ENCODE measurements around the gene GNPTG.

The GNPTG gene

GRCh38 chr16:1330931-1331711 lies 20.6 kb upstream of the GNPTG start:
- TF ChIP-seq CTCF (IDR thresholded peaks at IDR 0.05; ENCODE audit: borderline replicate concordance, insufficient read depth, low read depth, low read length), result no peak
- no peak overlapping the region for H3K4me3 ChIP-seq (ENCODE audit: low read depth, low read length)

GRCh38 chr16:1331712-1332617 lies 19.8 kb upstream of the GNPTG start:
- H3K4me3 ChIP-seq (ENCODE audit: low read depth, low read length), result no peak overlapping the region
- TF ChIP-seq CTCF (IDR thresholded peaks at IDR 0.05; ENCODE audit: borderline replicate concordance, insufficient read depth, low read depth, low read length), result no peak

GRCh38 chr16:1332618-1333148 lies 19.0 kb upstream of the GNPTG start:
- no peak overlapping the region for H3K4me3 ChIP-seq (ENCODE audit: low read depth, low read length)
- no peak for TF ChIP-seq CTCF (IDR thresholded peaks at IDR 0.05; ENCODE audit: borderline replicate concordance, insufficient read depth, low read depth, low read length)

- no peak for TF ChIP-seq CTCF (IDR thresholded peaks at IDR 0.05; ENCODE audit: borderline replicate concordance, insufficient read depth, low read depth, low read length)
- no peak within 1 kb of the TSS for H3K4me3 ChIP-seq (ENCODE audit: low read depth, low read length)
These were observed 18.4 kb upstream of the GNPTG start, which contains the start of gene BAIAP3 for GRCh38 chr16:1333149-1333812. Gene BAIAP3 (plus strand): TSS chr16:1333645. CDS start chr16:1338550, 4,905 bp downstream.

GRCh38 chr16:1333854-1334700 lies 17.7 kb upstream of the GNPTG start:
- TF ChIP-seq CTCF (IDR thresholded peaks at IDR 0.05; ENCODE audit: borderline replicate concordance, insufficient read depth, low read depth, low read length), result no peak
- H3K4me3 ChIP-seq (ENCODE audit: low read depth, low read length), result no peak overlapping the region

- 0 out of 2 replicates have a peak, but pooled peaks have one; percentile 1 for TF ChIP-seq CTCF (IDR thresholded peaks at IDR 0.05; ENCODE audit: borderline replicate concordance, insufficient read depth, low read depth, low read length)
- no peak overlapping the region for H3K4me3 ChIP-seq (ENCODE audit: low read depth, low read length)
These were observed 17.0 kb upstream of the GNPTG start for GRCh38 chr16:1334739-1335138.

All from GM12875 (cell line).